ENCODE data around the gene ZNF837. TPM values are rescaled to one million over a fixed set of nuclear protein-coding genes. Genes with fewer than 3 reads are reported as not detected.

ZNF837 gene
- total RNA-seq, 1 donor from 2014 or later: not detected

GRCh38 chr19:58328999-58329398 lies 51.8 kb downstream of the ZNF837 start:
- Histone ChIP-seq H3K4me1 (peaks cover 4 to 13% of the 10 kb centered on the region in 2 donors), H3K9me3 (no peaks in the 10 kb centered on the region), H3K36me3 (no peaks in the 10 kb centered on the region), H3K27ac (no peak overlapping the region), H3K27me3 (no peaks in the 10 kb centered on the region), H3K4me3 (peak overlapping the region in 1 of 2 donors; percentile 91)
- intact Hi-C loops (cut with DNase I): no loop called here
- TF ChIP-seq, protein P1, sequence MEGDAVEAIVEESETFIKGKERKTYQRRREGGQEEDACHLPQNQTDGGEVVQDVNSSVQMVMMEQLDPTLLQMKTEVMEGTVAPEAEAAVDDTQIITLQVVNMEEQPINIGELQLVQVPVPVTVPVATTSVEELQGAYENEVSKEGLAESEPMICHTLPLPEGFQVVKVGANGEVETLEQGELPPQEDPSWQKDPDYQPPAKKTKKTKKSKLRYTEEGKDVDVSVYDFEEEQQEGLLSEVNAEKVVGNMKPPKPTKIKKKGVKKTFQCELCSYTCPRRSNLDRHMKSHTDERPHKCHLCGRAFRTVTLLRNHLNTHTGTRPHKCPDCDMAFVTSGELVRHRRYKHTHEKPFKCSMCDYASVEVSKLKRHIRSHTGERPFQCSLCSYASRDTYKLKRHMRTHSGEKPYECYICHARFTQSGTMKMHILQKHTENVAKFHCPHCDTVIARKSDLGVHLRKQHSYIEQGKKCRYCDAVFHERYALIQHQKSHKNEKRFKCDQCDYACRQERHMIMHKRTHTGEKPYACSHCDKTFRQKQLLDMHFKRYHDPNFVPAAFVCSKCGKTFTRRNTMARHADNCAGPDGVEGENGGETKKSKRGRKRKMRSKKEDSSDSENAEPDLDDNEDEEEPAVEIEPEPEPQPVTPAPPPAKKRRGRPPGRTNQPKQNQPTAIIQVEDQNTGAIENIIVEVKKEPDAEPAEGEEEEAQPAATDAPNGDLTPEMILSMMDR (IDR thresholded peaks at IDR 0.05): no peak
- DNase-seq (ENCODE audit: low spot score in 2 of 2): no peak

- no peaks in the 10 kb centered on the region for H3K36me3 ChIP-seq
- DNase-seq (ENCODE audit: low spot score in 2 of 2): peak; percentile 78 to 98
- H3K27me3 ChIP-seq: no peaks in the 10 kb centered on the region
- H3K4me3 ChIP-seq: peak within 1 kb of the TSS; percentile 91 to 92
- peak within 1 kb of the TSS; percentile 91 to 96 for H3K27ac ChIP-seq
- no peaks in the 10 kb centered on the region for H3K9me3 ChIP-seq
- TF ChIP-seq, protein P1 (IDR thresholded peaks at IDR 0.05): no peak
- intact Hi-C loops (cut with DNase I): loop anchor here (1.0 kb wide), 6 partner anchors 22 to 192 kb away; partner anchors contain the start of genes ERVK3-1, ZBTB45, ZNF132 and ZNF497
- peaks cover 4 to 13% of the 10 kb centered on the region in 2 donors for H3K4me1 ChIP-seq
Measured at GRCh38 chr19:58326914-58327726, 53.7 kb downstream of the ZNF837 start, which contains the start of gene ZSCAN22. ZSCAN22 (plus strand) TSS chr19:58326994; CDS start chr19:58334803, 7,809 bp downstream.

DNA sequence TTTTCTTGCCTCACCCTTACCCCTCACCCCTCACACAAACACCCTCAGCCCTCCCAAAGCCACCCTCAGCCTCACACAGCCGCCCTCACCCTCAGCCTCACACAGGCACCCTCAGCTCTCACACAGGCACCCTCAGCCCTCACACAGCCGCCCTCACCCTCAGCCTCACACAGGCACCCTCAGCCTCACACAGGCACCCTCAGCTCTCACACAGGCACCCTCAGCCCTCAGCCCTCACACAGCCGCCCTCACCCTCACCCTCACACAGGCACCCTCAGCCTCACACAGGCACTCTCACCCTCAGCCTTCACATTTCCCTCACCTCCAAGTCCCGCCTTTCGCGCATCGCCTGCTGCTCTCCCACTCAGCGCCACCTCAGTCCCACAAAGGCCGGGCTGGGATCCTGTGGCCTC lies 54.3 kb downstream of the ZNF837 start:
- H3K27ac ChIP-seq: peak overlapping the region; percentile 91 to 96
- H3K4me1 ChIP-seq: peaks cover 4 to 13% of the 10 kb centered on the region in 2 donors
- intact Hi-C loops (cut with DNase I): loop anchor here (1.0 kb wide), 1 partner anchor 48 kb away; the partner anchor contains the start of gene ZNF8
- H3K9me3 ChIP-seq: no peaks in the 10 kb centered on the region
- TF ChIP-seq, protein P1 (IDR thresholded peaks at IDR 0.05): no peak
- no peak for DNase-seq (ENCODE audit: low spot score in 2 of 2)
- H3K36me3 ChIP-seq: no peaks in the 10 kb centered on the region
- H3K27me3 ChIP-seq: no peaks in the 10 kb centered on the region
- H3K4me3 ChIP-seq: peak overlapping the region; percentile 91 to 92

GRCh38 chr19:58325311-58326022 lies 55.4 kb downstream of the ZNF837 start:
- intact Hi-C loops (cut with DNase I): loop anchor here (1.0 kb wide), 1 partner anchor 47 kb away; the partner anchor contains the start of gene ZNF8
- TF ChIP-seq, protein P1 (IDR thresholded peaks at IDR 0.05): no peak
- no peaks in the 10 kb centered on the region for H3K9me3 ChIP-seq
- H3K36me3 ChIP-seq: peaks cover 0 to 1% of the 10 kb centered on the region in 2 donors
- H3K4me1 ChIP-seq: peaks cover 4 to 13% of the 10 kb centered on the region in 2 donors
- H3K4me3 ChIP-seq: peak overlapping the region in 1 of 2 donors; percentile 92
- no peaks in the 10 kb centered on the region for H3K27me3 ChIP-seq
- DNase-seq (ENCODE audit: low spot score in 2 of 2): no peak
- no peak overlapping the region for H3K27ac ChIP-seq

DNA sequence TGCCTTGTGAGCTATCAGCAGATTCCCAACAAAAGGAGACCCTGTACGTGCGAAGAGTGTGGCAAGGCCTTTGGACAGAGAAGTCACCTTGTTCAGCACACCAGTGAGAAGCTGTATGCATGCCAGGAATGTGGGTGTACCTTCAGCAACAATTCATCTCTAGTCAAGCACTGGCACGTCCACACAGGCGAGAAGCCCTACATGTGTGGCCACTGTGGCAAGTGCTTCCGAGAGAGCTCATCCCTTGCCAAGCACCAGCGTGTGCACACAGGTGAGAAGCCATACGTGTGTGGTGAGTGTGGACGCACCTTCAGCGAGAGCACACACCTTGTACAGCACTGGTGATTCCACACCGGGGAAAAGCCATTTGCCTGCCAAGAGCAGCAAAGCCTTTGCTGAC lies 61.6 kb downstream of the ZNF837 start:
- Histone ChIP-seq H3K9me3 (no peaks in the 10 kb centered on the region), H3K4me1 (no peaks in the 10 kb centered on the region), H3K4me3 (no peak overlapping the region), H3K27ac (no peak overlapping the region), H3K36me3 (peaks cover 18 to 34% of the 10 kb centered on the region in 2 donors), H3K27me3 (no peaks in the 10 kb centered on the region)
- DNase-seq (ENCODE audit: low spot score in 2 of 2): no peak
- TF ChIP-seq, protein P1 (IDR thresholded peaks at IDR 0.05): no peak
- intact Hi-C loops (cut with DNase I): no loop called here
